Karpas-422 (cell line): Measurements from ENCODE around the gene LCN6. TPM values are rescaled to one million over a fixed set of nuclear protein-coding genes. Genes with fewer than 3 reads are reported as not detected.
"Not testable (repeated sequence)": the region's sequence is repeated elsewhere in the genome, so short reads cannot be mapped to it uniquely, and the experiment has no call there.

Source experiments
- DNase-seq: peaks from one replicate; pipeline ENCODE4 v3.0.0-alpha.2; 2015
- H2AFZ ChIP-seq: fragments of 200-600 bp; sonication (generic); 2 replicates; pipeline ENCODE4 v1.6.1; 2014; ENCODE audit warnings: antibody characterized with exemption, low read length, mixed read lengths
- H3K27ac ChIP-seq: fragments of 200-600 bp; sonication (generic); 2 replicates; pipeline ENCODE4 v1.5.1; 2014; ENCODE audit warnings: mild to moderate bottlenecking, low read length, moderate library complexity
- H3K27me3 ChIP-seq: fragments of 200-600 bp; sonication (generic); 2 replicates; pipeline ENCODE4 v1.6.1; 2014; ENCODE audit warnings: low read length, mixed read lengths
- H3K36me3 ChIP-seq: fragments of 200-600 bp; sonication (generic); 2 replicates; pipeline ENCODE4 v1.6.1; 2014; ENCODE audit warnings: low read length, mixed read lengths; ENCODE audit not compliant: insufficient read depth
- H3K4me1 ChIP-seq: fragments of 200-600 bp; sonication (generic); 2 replicates; pipeline ENCODE4 v1.6.1; 2014; ENCODE audit warnings: mild to moderate bottlenecking, low read length, mixed read lengths
- H3K4me2 ChIP-seq: fragments of 200-600 bp; sonication (generic); 2 replicates; pipeline ENCODE4 v1.6.1; 2014; ENCODE audit warnings: low read length, low read depth, mild to moderate bottlenecking; ENCODE audit not compliant: poor library complexity, severe bottlenecking
- H3K4me3 ChIP-seq: fragments of 200-600 bp; sonication (generic); 2 replicates; pipeline ENCODE4 v1.5.1; 2014; ENCODE audit warnings: mild to moderate bottlenecking, antibody characterized with exemption, low read length, mixed read lengths
- H3K79me2 ChIP-seq: fragments of 200-600 bp; sonication (generic); 2 replicates; pipeline ENCODE4 v1.6.1; 2014; ENCODE audit warnings: mild to moderate bottlenecking, low read length, mixed read lengths
- H3K9ac ChIP-seq: fragments of 200-600 bp; sonication (generic); 2 replicates; pipeline ENCODE4 v1.6.0; 2014; ENCODE audit warnings: low read length
- H3K9me2 ChIP-seq: fragments of 200-600 bp; sonication (generic), shearing (Covaris generic); replicated peaks from 2 replicates; pipeline ENCODE4 v1.6.0; 2014; ENCODE audit warnings: mild to moderate bottlenecking, low read length, moderate library complexity; ENCODE audit not compliant: insufficient read depth
- H3K9me3 ChIP-seq: fragments of 300-700, 200-600 bp; sonication (generic); 2 replicates; pipeline ENCODE4 v1.6.1; 2014; ENCODE audit warnings: low read length, mixed read lengths
- H4K20me1 ChIP-seq: fragments of 200-600 bp; sonication (generic); 2 replicates; pipeline ENCODE4 v1.6.1; 2014; ENCODE audit warnings: mild to moderate bottlenecking, antibody characterized with exemption, low read length, low read depth; ENCODE audit not compliant: insufficient read depth
- total RNA-seq: library from RNA; depleted of rRNA; stranded (reverse); fragments of >200 nt; shearing (Covaris generic); gene quantifications from 2 replicates; pipeline ENCODE4 v1.2.3, GENCODE V29; 2014; ENCODE audit warnings: low replicate concordance; rRNA removed

The LCN6 gene, protein sequence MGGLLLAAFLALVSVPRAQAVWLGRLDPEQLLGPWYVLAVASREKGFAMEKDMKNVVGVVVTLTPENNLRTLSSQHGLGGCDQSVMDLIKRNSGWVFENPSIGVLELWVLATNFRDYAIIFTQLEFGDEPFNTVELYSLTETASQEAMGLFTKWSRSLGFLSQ
- total RNA-seq: not detected in 2 replicates

DNA sequence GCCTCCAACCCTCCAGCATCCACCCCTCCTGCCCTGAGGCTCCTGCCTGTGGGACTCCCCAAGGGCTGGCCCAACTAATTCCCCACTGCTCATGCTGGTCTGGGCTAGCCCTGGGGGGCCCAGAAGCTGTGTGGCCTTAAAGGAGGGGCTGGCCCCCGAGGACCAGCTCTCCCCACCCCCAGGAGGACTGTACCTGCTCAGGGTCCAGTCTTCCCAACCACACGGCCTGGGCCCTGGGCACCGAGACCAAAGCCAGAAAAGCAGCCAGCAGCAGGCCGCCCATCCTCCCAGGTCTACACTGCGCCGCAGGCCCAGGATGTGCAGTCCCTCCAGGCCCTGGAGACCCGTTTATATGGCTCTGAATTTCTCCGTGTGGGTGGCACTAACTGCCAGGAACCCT, at the start of gene LCN6:
TSS of gene LCN6 (minus strand) at position 325 of the 400 bp plus-strand sequence. CDS start at position 283, 42 bp downstream.
- H3K4me2 ChIP-seq: no peak within 1 kb of the TSS
- H3K27ac ChIP-seq: no peak within 1 kb of the TSS
- no peaks in the 10 kb centered on the region for H3K79me2 ChIP-seq
- H3K4me1 ChIP-seq: no peaks in the 10 kb centered on the region
- H2AFZ ChIP-seq: no peak within 1 kb of the TSS
- H3K27me3 ChIP-seq: peaks cover 3% of the 10 kb centered on the region; the same call in 1 of the 2 replicates
- H3K9ac ChIP-seq: no peak within 1 kb of the TSS
- no peaks in the 10 kb centered on the region for H3K9me2 ChIP-seq
- H3K4me3 ChIP-seq: no peak within 1 kb of the TSS
- no peaks in the 10 kb centered on the region; the same call in 1 of the 2 replicates for H3K36me3 ChIP-seq
- peaks cover 12% of the 10 kb centered on the region for H3K9me3 ChIP-seq
- no peak for DNase-seq
- H4K20me1 ChIP-seq: peaks cover 3% of the 10 kb centered on the region; the same call in 1 of the 2 replicates

DNA sequence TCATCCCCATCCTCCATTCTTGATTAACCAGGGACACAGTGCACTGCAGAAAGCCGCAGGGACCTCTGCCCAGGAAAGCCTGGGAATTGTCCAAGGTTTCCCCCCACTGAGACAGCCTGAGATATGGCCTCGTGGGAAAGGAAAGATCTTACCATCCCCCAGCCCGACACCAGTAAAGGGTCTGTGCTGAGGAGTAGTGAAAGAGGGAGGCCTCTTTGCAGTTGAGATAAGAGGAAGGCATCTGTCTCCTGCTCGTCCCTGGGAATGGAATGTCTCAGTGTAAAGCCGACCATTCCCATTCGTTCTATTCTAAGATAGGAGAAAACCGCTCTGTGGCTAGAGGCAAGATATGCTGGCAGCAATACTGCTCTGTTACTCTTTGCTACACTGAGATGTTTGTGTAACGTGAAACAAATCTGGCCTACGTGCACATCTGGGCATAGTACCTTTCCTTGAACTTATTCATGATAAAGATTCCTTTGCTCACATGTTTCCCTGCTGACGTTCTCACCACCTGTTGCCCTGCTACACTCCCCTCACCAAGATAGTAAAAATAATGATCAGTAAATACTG, 48.5 kb upstream of the LCN6 start:
- DNase-seq, H3K79me2 ChIP-seq, H3K4me3 ChIP-seq, H3K9me2 ChIP-seq, H3K9me3 ChIP-seq, H2AFZ ChIP-seq, H3K27me3 ChIP-seq, H3K36me3 ChIP-seq: not testable (repeated sequence)
- H3K4me2 ChIP-seq: peak overlapping the region; percentile 44
- H4K20me1 ChIP-seq: peaks cover 20% of the 10 kb centered on the region
- peaks cover 69% of the 10 kb centered on the region for H3K4me1 ChIP-seq
- peak overlapping the region; percentile 17; the same call in 1 of the 2 replicates for H3K9ac ChIP-seq
- peak overlapping the region; percentile 64 for H3K27ac ChIP-seq

DNA sequence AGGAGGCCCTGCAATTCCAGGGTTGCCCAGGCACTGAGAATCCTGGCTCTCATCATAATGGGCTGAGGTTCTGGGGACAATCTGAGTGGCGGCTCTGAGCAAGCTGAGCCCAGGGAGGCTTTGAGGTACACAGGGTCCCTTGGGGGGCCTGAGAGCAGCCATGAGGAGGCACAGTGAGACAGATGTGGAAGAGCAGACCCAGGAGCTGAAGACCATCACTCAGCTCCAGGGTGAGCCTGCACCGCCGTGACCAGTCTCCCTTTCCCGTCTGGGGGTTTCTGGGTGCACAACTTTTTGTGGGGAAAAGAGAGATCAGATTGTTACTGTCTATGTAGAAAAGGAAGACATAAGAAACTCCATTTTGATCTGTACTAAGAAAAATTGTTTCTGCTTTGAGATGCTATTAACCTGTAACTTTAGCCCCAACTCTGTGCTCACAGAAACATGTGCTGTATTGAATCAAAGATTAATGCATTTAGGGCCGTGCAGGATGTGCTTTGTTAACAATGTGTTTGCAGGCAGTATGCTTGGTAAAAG, 48.0 kb upstream of the LCN6 start, which contains the start of gene CCDC183:
TSS of gene CCDC183 (plus strand) at position 101 of the 537 bp plus-strand sequence. CDS start at position 161, 60 bp downstream.
- Histone ChIP-seq H3K9ac (peak within 1 kb of the TSS; percentile 43), H3K4me1 (peaks cover 73% of the 10 kb centered on the region), H3K4me3 (peak within 1 kb of the TSS; percentile 18; the same call in 1 of the 2 replicates), H3K9me2 (no peaks in the 10 kb centered on the region), H3K9me3 (no peaks in the 10 kb centered on the region), H3K27me3 (no peaks in the 10 kb centered on the region), H3K36me3 (no peaks in the 10 kb centered on the region), H3K4me2 (peak within 1 kb of the TSS; percentile 44), H3K27ac (peak within 1 kb of the TSS; percentile 64), H2AFZ (no peak within 1 kb of the TSS), H4K20me1 (peaks cover 21% of the 10 kb centered on the region), H3K79me2 (peaks cover 3% of the 10 kb centered on the region; the same call in 1 of the 2 replicates)
- no peak for DNase-seq

DNA sequence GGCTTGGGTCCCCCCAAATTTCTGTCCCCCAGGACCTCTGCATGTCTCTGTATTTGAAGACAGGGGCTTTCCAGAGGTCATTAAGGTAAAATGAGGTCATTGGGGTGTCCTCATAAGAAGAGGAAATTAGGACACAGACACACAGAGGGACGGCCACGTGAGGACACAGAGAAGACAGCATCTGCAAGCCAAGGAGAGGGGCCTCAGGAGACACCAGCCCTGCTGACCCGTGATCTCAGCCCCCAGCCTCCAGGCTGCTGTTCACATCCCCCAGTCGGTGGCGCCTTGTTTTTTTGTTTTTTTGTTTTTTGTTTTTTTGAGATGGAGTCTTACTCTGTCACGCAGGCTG, 46.6 kb upstream of the LCN6 start:
- no peak overlapping the region for H3K4me3 ChIP-seq
- H3K36me3 ChIP-seq: no peaks in the 10 kb centered on the region
- H3K79me2 ChIP-seq: peaks cover 3% of the 10 kb centered on the region; the same call in 1 of the 2 replicates
- H3K9me3 ChIP-seq: no peaks in the 10 kb centered on the region
- no peak overlapping the region for H3K4me2 ChIP-seq
- no peaks in the 10 kb centered on the region for H3K27me3 ChIP-seq
- no peak for DNase-seq
- H3K9me2 ChIP-seq: no peaks in the 10 kb centered on the region
- no peak overlapping the region for H2AFZ ChIP-seq
- peaks cover 69% of the 10 kb centered on the region for H3K4me1 ChIP-seq
- H4K20me1 ChIP-seq: peaks cover 12% of the 10 kb centered on the region
- no peak overlapping the region for H3K27ac ChIP-seq
- H3K9ac ChIP-seq: peak overlapping the region; percentile 9; the same call in 1 of the 2 replicates

DNA sequence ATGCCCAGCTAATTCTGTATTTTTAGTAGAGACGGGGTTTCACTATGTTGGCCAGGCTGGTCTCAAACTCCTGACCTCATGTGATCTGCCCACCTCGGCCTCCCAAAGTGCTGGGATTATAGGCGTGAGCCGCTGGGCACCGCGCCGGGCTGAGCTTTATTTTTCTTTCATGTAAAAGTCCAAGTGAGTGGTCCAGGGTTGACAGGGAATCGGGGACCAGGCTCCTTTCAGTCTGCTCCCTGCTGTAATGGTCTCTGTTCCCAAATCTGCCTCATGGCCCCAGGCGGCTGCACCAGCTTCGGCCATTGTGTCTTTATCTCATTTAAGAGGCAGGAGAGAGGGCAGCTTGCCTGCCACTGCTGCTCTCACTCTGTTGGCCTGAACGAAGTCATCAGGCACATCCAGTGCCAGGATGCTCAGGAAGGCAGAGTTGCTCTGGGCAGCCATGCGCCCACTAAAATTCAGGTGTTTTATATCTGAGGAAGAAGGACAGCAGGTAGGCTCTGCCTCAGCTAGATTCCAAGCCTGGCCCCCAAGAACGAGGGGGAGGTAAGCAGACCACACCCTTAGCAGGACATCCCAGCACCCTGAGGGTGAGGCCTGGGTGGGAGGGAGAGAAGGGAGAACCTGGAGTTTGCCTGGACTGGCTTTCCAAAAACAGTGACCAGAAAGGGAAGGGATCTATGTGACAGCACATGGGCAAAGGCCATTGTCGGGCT, 46.1 kb upstream of the LCN6 start:
- H3K27ac ChIP-seq: no peak overlapping the region
- peak overlapping the region; percentile 9; the same call in 1 of the 2 replicates for H3K9ac ChIP-seq
- H4K20me1 ChIP-seq: peaks cover 12% of the 10 kb centered on the region
- no peaks in the 10 kb centered on the region for H3K27me3 ChIP-seq
- H3K4me2 ChIP-seq: no peak overlapping the region
- H3K36me3 ChIP-seq: no peaks in the 10 kb centered on the region
- no peaks in the 10 kb centered on the region for H3K9me3 ChIP-seq
- no peak for DNase-seq
- peaks cover 3% of the 10 kb centered on the region; the same call in 1 of the 2 replicates for H3K79me2 ChIP-seq
- H3K4me1 ChIP-seq: peaks cover 64% of the 10 kb centered on the region
- H3K9me2 ChIP-seq: no peaks in the 10 kb centered on the region
- no peak overlapping the region for H3K4me3 ChIP-seq
- no peak overlapping the region for H2AFZ ChIP-seq

DNA sequence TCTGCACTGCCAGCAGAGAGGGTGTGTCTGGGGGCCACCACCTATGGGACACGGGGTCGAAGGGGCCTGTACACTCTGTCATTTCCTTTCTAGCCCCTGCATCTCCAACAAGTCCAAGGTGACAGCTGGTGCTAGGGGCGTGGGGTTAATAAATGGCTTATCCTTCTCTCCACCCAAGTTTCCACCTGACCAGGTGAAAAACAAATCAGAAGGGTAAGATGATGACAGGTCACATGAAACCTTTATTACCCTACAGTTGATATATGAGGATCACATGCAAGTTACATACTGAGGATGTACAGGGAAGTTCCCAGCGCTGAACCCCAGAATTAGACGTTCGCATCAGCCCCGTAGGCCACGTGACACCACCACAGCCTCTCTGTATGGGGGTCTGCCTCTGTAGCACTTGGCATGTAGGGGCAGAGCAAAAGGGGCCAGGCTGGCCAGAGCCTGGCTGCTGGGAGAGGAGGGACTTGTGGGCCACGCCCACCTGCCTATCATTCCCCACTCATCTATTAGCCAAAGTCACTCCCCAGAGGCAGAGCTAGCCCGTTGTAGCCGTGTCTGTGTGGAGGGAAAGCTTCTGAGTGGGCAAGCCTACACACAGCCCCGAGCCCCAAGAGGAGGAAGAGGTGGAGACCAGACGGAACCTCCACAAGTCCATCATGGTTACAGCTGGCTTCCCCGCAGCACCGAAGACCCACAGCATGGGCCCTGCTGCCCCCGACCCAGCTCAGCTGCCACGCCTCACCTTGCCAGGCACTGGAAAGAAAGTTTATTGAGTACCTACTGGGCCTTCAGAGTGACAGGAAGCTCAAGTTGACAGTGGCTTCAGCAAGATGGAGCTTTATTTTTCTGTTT, 45.0 kb upstream of the LCN6 start:
- peaks cover 12% of the 10 kb centered on the region for H4K20me1 ChIP-seq
- H3K36me3 ChIP-seq: no peaks in the 10 kb centered on the region
- H3K79me2 ChIP-seq: peaks cover 3% of the 10 kb centered on the region; the same call in 1 of the 2 replicates
- peaks cover 61% of the 10 kb centered on the region for H3K4me1 ChIP-seq
- H3K9me2 ChIP-seq: no peaks in the 10 kb centered on the region
- DNase-seq: peak; percentile 65
- H3K4me2 ChIP-seq: no peak overlapping the region
- H3K4me3 ChIP-seq: no peak overlapping the region
- H3K27me3 ChIP-seq: no peaks in the 10 kb centered on the region
- no peak overlapping the region for H3K9ac ChIP-seq
- no peak overlapping the region for H2AFZ ChIP-seq
- no peak overlapping the region for H3K27ac ChIP-seq
- no peaks in the 10 kb centered on the region for H3K9me3 ChIP-seq

DNA sequence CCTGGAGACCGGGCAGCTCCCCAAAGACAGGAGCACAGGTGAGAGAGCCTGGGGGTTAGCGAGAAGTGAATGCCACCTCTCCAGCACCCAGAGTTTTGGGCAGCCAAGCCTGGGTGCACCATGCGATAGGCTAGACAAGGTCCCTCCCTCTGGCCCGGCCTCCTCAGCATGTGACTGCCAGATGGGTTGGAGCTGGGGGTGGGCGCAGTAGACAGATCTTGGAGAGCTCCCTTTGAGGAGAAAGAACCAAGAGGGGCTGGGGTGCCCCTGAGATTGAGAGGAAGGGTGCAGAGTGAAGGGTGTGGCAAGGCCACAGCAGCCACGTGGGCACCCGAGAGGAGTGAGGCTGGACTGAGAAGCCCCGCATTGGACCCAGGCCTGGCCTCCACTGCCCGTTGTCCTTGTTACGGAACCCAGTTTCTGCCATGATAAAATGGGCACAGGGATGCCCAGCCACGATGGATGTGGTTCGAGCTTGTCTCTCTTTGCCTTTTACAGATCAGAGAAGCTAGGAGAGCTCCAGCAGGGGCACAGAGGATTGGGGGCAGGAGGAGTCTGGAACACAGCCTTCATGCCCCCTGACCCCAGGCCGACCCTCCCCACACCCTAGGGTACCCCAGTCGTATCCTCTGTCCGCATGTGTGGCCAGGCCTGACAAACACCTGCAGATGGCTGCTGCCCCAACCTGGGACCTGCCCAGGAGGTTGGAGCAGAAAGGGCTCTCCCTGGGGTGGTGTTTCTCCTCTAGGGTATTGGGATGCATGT, 44.2 kb upstream of the LCN6 start:
- H3K9me3 ChIP-seq: no peaks in the 10 kb centered on the region
- H3K27me3 ChIP-seq: no peaks in the 10 kb centered on the region
- no peak overlapping the region for H3K27ac ChIP-seq
- DNase-seq: peak; percentile 41
- peak overlapping the region; percentile 88 for H3K4me3 ChIP-seq
- H3K79me2 ChIP-seq: peaks cover 3% of the 10 kb centered on the region; the same call in 1 of the 2 replicates
- no peaks in the 10 kb centered on the region for H3K36me3 ChIP-seq
- peaks cover 65% of the 10 kb centered on the region for H3K4me1 ChIP-seq
- no peak overlapping the region for H2AFZ ChIP-seq
- no peaks in the 10 kb centered on the region for H3K9me2 ChIP-seq
- peak overlapping the region; percentile 93 for H3K9ac ChIP-seq
- H4K20me1 ChIP-seq: peaks cover 12% of the 10 kb centered on the region
- H3K4me2 ChIP-seq: peak overlapping the region; percentile 95
